ENCODE measurements around the gene PAPSS2.
"Not testable (repeated sequence)": the region's sequence is repeated elsewhere in the genome, so short reads cannot be mapped to it uniquely, and the experiment has no call there.

PAPSS2 gene

GRCh38 chr10:87659571-87660483 lies at the start of gene PAPSS2:
TSS of gene PAPSS2 (plus strand) at chr10:87659878. CDS start at chr10:87659982, 104 bp downstream.
- peak in 1 of 2 experiments; percentile 36 for DNase-seq (ENCODE audit: low read depth in 2 of 2)

GRCh38 chr10:87611341-87611740 lies 48.3 kb upstream of the PAPSS2 start:
- not testable (repeated sequence) for DNase-seq (ENCODE audit: low read depth in 2 of 2)

- DNase-seq (ENCODE audit: low read depth in 2 of 2) = no peak
Measured at GRCh38 chr10:87612115-87612514, 47.6 kb upstream of the PAPSS2 start.

GRCh38 chr10:87613751-87614150 lies 45.9 kb upstream of the PAPSS2 start:
- peak; percentile 31 to 35 for DNase-seq (ENCODE audit: low read depth in 2 of 2)

- no peak for DNase-seq (ENCODE audit: low read depth in 2 of 2)
Measured at GRCh38 chr10:87615856-87616255, 43.8 kb upstream of the PAPSS2 start.

GRCh38 chr10:87617503-87617902 lies 42.2 kb upstream of the PAPSS2 start:
- DNase-seq (ENCODE audit: low read depth in 2 of 2) = no peak

- DNase-seq (ENCODE audit: low read depth in 2 of 2) = no peak
Measured at GRCh38 chr10:87618566-87619423, 40.9 kb upstream of the PAPSS2 start.

GRCh38 chr10:87619705-87620104 lies 40.0 kb upstream of the PAPSS2 start:
- no peak for DNase-seq (ENCODE audit: low read depth in 2 of 2)

GRCh38 chr10:87621440-87621839 lies 38.2 kb upstream of the PAPSS2 start:
- DNase-seq (ENCODE audit: low read depth in 2 of 2) = not testable (repeated sequence)

GRCh38 chr10:87622314-87623004 lies 37.2 kb upstream of the PAPSS2 start:
- no peak for DNase-seq (ENCODE audit: low read depth in 2 of 2)

- no peak for DNase-seq (ENCODE audit: low read depth in 2 of 2)
Measured at GRCh38 chr10:87623191-87623590, 36.5 kb upstream of the PAPSS2 start.

GRCh38 chr10:87625661-87626060 lies 34.0 kb upstream of the PAPSS2 start:
- no peak for DNase-seq (ENCODE audit: low read depth in 2 of 2)

GRCh38 chr10:87626422-87626892 lies 33.2 kb upstream of the PAPSS2 start:
- no peak for DNase-seq (ENCODE audit: low read depth in 2 of 2)

- no peak for DNase-seq (ENCODE audit: low read depth in 2 of 2)
Measured at GRCh38 chr10:87630171-87630570, 29.5 kb upstream of the PAPSS2 start.

GRCh38 chr10:87632454-87632853 lies 27.2 kb upstream of the PAPSS2 start:
- no peak for DNase-seq (ENCODE audit: low read depth in 2 of 2)

GRCh38 chr10:87634311-87634710 lies 25.4 kb upstream of the PAPSS2 start:
- no peak for DNase-seq (ENCODE audit: low read depth in 2 of 2)

GRCh38 chr10:87635498-87636312 lies 24.0 kb upstream of the PAPSS2 start:
- peak; percentile 23 to 32 for DNase-seq (ENCODE audit: low read depth in 2 of 2)

GRCh38 chr10:87636313-87636915 lies 23.3 kb upstream of the PAPSS2 start:
- DNase-seq (ENCODE audit: low read depth in 2 of 2) = no peak

GRCh38 chr10:87639493-87639892 lies 20.2 kb upstream of the PAPSS2 start:
- no peak for DNase-seq (ENCODE audit: low read depth in 2 of 2)

- DNase-seq (ENCODE audit: low read depth in 2 of 2) = no peak
Measured at GRCh38 chr10:87640043-87640442, 19.6 kb upstream of the PAPSS2 start.
